HG02678 (cell line): ENCODE measurements around the gene TRPC4AP.

ENCODE experiments used
- ATAC-seq: cut with Tn5 transposase; IDR thresholded peaks from one replicate; pipeline ENCODE4 v1.9.1; 2021; ENCODE audit warnings: mild to moderate bottlenecking, moderate library complexity; ENCODE audit not compliant: unreplicated experiment

The TRPC4AP gene

DNA sequence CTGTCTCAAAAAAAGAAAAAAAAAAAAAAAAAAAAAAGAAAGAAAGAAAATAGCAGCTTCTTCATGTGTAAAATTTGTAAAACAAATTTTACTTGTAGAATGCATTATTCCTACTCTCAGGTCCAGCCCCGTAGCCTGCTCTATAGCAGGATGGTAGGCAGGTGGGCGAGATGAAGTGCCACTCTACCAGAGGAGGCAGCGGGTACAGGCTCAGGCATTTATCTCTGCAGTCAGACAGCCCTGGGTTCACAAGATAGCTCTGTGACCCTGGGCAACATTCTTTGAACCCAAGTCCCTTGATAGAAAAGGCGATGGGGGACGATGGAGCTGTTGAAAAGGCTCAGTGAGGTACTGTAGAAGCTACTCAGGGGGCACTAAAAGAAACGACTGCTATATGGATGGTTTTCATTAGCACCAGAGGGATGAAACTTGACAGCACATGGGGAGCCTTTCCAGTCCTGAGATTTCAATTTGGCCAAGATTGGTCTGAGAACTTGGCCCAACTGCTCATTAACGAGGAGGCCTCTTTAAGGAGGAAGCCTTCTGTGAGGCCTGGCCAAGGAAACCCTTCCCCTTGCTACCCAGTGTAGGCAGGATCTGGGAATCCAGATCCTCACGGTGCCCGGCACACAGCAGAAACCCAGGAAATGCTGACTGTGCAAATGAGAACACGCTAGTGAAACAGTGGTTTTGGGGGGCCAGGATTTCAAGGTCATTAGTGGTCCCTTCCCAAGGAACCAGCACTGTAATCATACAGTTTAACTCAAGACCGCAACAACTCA is 73.8 kb downstream of the TRPC4AP start:
- ATAC-seq = no peak

DNA sequence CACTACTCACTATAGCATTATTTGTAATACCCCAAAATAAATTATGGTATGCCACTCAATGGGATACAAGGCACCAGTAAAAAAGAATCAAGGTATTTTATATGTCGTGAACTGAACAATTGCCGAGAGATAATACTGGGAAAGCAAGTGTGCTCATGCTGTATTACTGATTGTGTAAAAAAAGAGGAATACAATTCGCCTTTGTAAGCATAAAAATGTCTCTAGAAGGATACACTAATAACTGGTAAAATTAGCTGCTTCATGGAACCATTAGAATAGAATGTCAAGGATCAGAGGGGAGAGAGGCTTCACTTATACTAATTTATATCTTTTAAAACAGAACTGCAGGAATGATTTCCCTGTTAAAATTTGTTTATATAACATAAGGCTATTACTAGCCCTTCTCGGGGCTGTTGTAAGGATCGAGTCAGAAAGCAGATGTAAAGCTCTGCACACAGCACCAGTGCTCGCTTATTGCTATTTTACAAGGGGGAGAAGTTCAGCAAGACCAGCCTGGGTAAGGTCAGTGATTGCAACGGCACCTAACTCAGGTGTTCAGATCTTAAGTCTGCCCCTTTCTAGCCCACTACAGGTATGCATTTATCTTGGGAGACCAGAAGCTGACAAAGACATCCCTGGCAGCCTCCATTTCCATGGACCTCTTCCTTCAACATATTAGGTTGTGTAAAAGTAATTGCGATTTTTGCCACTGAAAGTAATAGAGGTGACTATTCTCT is 75.3 kb downstream of the TRPC4AP start:
- no peak for ATAC-seq

GRCh38 chr20:35015863-35016193 is 76.8 kb downstream of the TRPC4AP start:
- ATAC-seq = no peak

GRCh38 chr20:35014537-35014936 is 78.1 kb downstream of the TRPC4AP start:
- no peak for ATAC-seq

GRCh38 chr20:35013421-35014411 is 78.9 kb downstream of the TRPC4AP start:
- ATAC-seq = no peak

DNA sequence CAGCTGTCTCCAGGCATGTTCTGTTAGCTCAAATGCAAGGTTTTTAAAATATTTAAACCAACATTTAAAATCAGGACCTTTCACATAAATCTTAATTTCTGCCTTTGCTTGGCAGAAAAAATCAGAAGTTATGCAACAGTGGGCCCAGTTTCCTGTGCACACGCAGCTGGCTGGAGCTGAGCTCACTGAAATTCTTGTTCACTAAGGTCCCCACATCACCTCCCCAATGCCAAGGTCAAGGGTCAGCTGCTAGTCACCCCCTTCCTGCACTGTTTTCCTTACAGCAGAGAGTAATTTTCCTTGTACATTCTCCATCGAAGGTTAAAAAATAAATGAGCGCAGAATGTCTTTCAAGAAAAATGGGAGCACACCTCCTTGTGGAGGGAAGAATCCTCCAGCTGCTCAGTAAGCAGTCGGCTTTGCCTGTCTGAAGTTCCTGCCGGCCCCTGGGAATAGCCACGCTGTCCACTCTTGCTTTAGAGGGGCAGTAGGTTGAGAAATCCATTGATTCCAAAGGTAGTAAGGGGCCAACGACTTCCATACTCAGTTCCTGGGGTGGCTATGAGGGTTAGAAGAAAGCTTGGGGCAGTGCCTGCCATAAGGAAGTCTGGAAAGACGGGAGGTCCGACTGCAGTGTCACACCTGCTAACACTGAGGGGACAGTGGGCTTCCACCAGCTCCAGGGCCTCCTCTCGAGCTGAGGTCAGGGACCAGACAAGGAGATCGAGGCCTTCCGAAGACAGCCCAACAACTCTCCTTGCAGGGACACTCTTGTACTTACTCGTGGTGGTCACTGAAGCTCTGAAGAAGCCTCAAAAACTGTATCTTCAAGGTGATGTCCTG is 80.2 kb downstream of the TRPC4AP start:
- no peak for ATAC-seq

- ATAC-seq = no peak
These were observed 80.9 kb downstream of the TRPC4AP start for GRCh38 chr20:35011589-35012226.

- ATAC-seq = no peak
These were observed 82.0 kb downstream of the TRPC4AP start for GRCh38 chr20:35010405-35011192.

GRCh38 chr20:35009665-35010328 is 82.8 kb downstream of the TRPC4AP start:
- no peak for ATAC-seq

- no peak for ATAC-seq
These were observed 83.9 kb downstream of the TRPC4AP start for GRCh38 chr20:35008411-35009342.

- no peak for ATAC-seq
These were observed 84.7 kb downstream of the TRPC4AP start for GRCh38 chr20:35007891-35008290.

DNA sequence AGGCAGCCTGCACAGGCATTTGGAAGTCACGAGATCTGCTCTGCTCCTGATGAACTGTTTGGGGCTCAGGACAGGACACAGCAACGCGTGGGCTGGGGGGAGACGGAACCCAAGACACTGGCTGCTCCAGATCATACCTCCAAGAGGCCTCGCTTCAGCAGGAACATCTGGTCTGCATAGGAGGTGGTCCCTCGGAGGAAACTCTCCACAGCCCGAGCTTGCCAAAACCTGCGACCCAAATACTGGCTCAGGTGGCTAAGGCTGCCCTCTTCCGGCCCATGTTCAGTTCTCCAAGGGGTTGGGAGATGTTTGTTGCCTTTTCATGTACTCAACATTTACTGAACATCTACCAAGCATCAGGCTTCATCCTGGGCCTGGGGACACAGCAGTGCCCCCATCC is 85.2 kb downstream of the TRPC4AP start:
- ATAC-seq = no peak

DNA sequence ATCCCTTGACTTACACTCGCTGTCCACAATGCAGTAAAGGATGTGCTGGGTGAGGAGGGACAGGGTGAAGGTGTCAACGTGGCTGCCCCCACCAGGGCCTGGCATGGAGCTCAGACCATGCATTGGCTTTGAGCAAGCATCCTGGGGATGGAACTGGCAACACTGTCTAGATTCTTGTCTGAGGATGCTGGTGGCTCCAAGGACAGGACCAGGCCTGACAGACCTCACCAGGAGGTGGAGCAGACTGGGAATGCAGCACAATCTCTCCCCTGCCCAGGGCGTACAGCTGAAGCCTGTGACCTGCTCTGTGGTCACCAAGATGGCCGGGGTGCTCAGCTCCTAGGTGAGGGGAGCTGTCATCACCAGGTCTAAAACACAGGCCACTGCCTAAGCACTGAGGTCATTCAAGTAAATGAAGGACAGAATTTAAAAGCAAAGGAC is 86.1 kb downstream of the TRPC4AP start:
- ATAC-seq = no peak

DNA sequence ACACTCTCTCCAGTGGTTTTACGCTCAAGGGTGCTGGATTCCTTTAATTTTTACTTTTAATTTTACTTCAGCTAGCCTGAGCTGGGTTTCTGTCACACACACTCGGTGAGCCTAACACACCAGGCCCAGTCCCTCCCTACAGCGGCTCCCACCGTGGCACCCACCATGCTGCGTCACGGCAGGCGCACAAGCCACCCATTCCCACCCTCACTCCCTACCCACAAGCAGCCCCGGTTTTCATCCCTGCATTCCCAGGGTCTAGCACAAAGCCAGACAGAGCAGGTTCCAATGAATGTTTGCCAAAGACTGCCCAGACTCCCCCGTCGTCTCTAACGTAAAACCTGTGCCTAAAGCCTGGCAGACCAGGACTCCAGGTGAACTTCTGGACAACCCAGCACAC is 86.6 kb downstream of the TRPC4AP start:
- ATAC-seq = no peak

DNA sequence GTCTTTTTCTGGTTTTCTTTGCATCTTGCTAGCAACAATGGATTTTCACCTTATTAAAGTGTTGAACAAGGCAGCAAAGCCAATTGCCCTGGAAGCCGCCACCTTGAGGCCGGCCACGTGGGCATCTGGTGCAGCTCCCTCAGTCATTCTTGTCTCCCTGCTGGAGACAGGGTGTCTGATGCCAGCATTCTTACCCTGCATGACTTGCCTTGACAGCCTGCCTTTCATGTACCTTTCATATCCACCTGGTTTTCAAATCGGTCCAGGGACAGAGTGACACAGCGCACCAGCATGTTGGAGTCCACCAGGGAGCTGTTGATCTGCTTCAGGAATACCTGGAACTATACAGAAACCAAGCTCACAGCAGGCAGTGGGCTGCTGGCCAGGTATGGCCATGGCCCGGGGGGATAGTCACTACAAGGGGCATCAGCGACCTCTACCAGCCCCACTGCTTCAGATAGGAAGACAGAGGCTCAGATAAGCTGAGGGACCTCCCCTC is 87.1 kb downstream of the TRPC4AP start:
- no peak for ATAC-seq

DNA sequence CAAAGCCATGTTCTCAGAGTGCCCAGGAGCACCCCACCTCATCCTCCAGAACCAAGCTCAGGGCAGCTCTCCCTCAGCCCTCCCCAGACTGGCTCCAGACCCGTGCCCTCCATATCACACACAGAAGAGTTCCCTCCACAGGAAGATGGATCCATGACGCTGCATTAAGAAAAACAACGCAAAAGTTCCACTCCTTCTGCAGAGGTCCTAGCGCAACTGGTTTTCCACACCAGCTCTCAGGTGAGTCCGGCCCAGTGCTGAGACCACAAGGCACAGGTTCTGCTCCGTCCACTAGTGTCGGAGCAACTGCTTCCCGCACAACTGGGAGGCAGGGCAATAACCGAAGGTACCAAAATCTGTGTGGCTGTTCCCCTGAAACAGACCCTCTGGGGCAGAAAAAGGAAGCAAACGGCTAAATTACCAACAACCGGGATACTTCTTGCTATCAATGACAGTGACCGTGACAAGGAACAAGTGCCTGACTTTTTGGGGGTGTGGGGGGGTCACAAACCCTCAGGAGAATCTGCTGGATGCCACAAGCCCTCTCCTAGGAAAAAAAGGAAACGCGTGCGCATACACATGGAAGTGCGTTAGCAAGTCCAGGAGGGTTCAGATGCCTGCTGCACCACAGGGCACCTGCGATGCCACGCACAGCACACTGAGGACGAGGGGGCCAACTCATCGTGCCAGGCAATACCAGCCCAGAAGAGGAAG is 87.7 kb downstream of the TRPC4AP start:
- ATAC-seq = no peak
